ENCODE measurements around the gene ATP8A2.

ATP8A2 gene

GRCh38 chr13:25469169-25469525 lies 97.4 kb downstream of the ATP8A2 start:
- Histone ChIP-seq H3K27me3 (ENCODE audit: insufficient read depth, poor library complexity, severe bottlenecking) (no peaks in the 10 kb centered on the region), H3K4me1 (ENCODE audit: insufficient read depth, poor library complexity, severe bottlenecking) (peaks cover 21% of the 10 kb centered on the region), H3K9me3 (ENCODE audit: severe bottlenecking) (no peaks in the 10 kb centered on the region), H3K4me3 (ENCODE audit: severe bottlenecking) (peak overlapping the region; percentile 36), H3K36me3 (ENCODE audit: low read depth) (no peaks in the 10 kb centered on the region), H3K27ac (ENCODE audit: poor library complexity, severe bottlenecking) (no peak overlapping the region)
- no peak for TF ChIP-seq CTCF (IDR thresholded peaks at IDR 0.05; ENCODE audit: poor library complexity, severe bottlenecking)
- DNase-seq (ENCODE audit: low spot score) (no peak), ATAC-seq (ENCODE audit: low read depth) (no peak)

- no peaks in the 10 kb centered on the region for H3K36me3 ChIP-seq (ENCODE audit: low read depth)
- no peak for TF ChIP-seq CTCF (IDR thresholded peaks at IDR 0.05; ENCODE audit: poor library complexity, severe bottlenecking)
- peaks cover 5% of the 10 kb centered on the region for H3K4me1 ChIP-seq (ENCODE audit: insufficient read depth, poor library complexity, severe bottlenecking)
- no peak overlapping the region for H3K4me3 ChIP-seq (ENCODE audit: severe bottlenecking)
- H3K27me3 ChIP-seq (ENCODE audit: insufficient read depth, poor library complexity, severe bottlenecking): no peaks in the 10 kb centered on the region
- H3K9me3 ChIP-seq (ENCODE audit: severe bottlenecking): no peaks in the 10 kb centered on the region
- ATAC-seq (ENCODE audit: low read depth) (peak; percentile 55; the same call in 2 of the 3 replicates), DNase-seq (ENCODE audit: low spot score) (no peak)
- no peak overlapping the region for H3K27ac ChIP-seq (ENCODE audit: poor library complexity, severe bottlenecking)
These were observed 102.1 kb downstream of the ATP8A2 start for GRCh38 chr13:25473864-25474263.

GRCh38 chr13:25478186-25478585 lies 106.4 kb downstream of the ATP8A2 start:
- no peak overlapping the region for H3K27ac ChIP-seq (ENCODE audit: poor library complexity, severe bottlenecking)
- H3K4me3 ChIP-seq (ENCODE audit: severe bottlenecking): no peak overlapping the region
- H3K9me3 ChIP-seq (ENCODE audit: severe bottlenecking): no peaks in the 10 kb centered on the region
- no peaks in the 10 kb centered on the region for H3K36me3 ChIP-seq (ENCODE audit: low read depth)
- peak; percentile 87 for ATAC-seq (ENCODE audit: low read depth)
- no peaks in the 10 kb centered on the region for H3K27me3 ChIP-seq (ENCODE audit: insufficient read depth, poor library complexity, severe bottlenecking)
- no peak for DNase-seq (ENCODE audit: low spot score)
- TF ChIP-seq CTCF (IDR thresholded peaks at IDR 0.05; ENCODE audit: poor library complexity, severe bottlenecking): no peak
- H3K4me1 ChIP-seq (ENCODE audit: insufficient read depth, poor library complexity, severe bottlenecking): peaks cover 5% of the 10 kb centered on the region

- no peaks in the 10 kb centered on the region for H3K9me3 ChIP-seq (ENCODE audit: severe bottlenecking)
- H3K27me3 ChIP-seq (ENCODE audit: insufficient read depth, poor library complexity, severe bottlenecking): no peaks in the 10 kb centered on the region
- H3K27ac ChIP-seq (ENCODE audit: poor library complexity, severe bottlenecking): no peak overlapping the region
- TF ChIP-seq CTCF (IDR thresholded peaks at IDR 0.05; ENCODE audit: poor library complexity, severe bottlenecking): no peak
- H3K4me3 ChIP-seq (ENCODE audit: severe bottlenecking): no peak overlapping the region
- peaks cover 5% of the 10 kb centered on the region for H3K4me1 ChIP-seq (ENCODE audit: insufficient read depth, poor library complexity, severe bottlenecking)
- no peak for DNase-seq (ENCODE audit: low spot score)
- H3K36me3 ChIP-seq (ENCODE audit: low read depth): no peaks in the 10 kb centered on the region
- no peak for ATAC-seq (ENCODE audit: low read depth)
These were observed 117.5 kb downstream of the ATP8A2 start for GRCh38 chr13:25489238-25489637.

GRCh38 chr13:25490236-25490635 lies 118.5 kb downstream of the ATP8A2 start:
- no peak for DNase-seq (ENCODE audit: low spot score)
- ATAC-seq (ENCODE audit: low read depth): no peak
- no peaks in the 10 kb centered on the region for H3K9me3 ChIP-seq (ENCODE audit: severe bottlenecking)
- no peak overlapping the region for H3K4me3 ChIP-seq (ENCODE audit: severe bottlenecking)
- H3K36me3 ChIP-seq (ENCODE audit: low read depth): no peaks in the 10 kb centered on the region
- no peak for TF ChIP-seq CTCF (IDR thresholded peaks at IDR 0.05; ENCODE audit: poor library complexity, severe bottlenecking)
- no peak overlapping the region for H3K27ac ChIP-seq (ENCODE audit: poor library complexity, severe bottlenecking)
- H3K27me3 ChIP-seq (ENCODE audit: insufficient read depth, poor library complexity, severe bottlenecking): no peaks in the 10 kb centered on the region
- H3K4me1 ChIP-seq (ENCODE audit: insufficient read depth, poor library complexity, severe bottlenecking): peaks cover 5% of the 10 kb centered on the region

Data from RWPE2 (cell line).